M059J (cell line): ENCODE measurements around the gene NCBP2. TPM values are rescaled to one million over a fixed set of nuclear protein-coding genes. Genes with fewer than 3 reads are reported as not detected.

Experiments
- DNase-seq: peaks from one replicate; pipeline ENCODE4 v3.0.0-alpha.2; 2012; ENCODE audit warnings: low read depth
- total RNA-seq: library from RNA; depleted of rRNA; stranded (reverse); fragments of >200 nt; shearing (Covaris generic); gene quantifications from 2 replicates; pipeline ENCODE4 v1.2.3, GENCODE V29; 2014; rRNA removed

Gene NCBP2
- 62.5 and 95.5 TPM in 2 replicates for total RNA-seq

GRCh38 chr3:196942226-196942914 lies at the start of gene NCBP2:
NCBP2 (minus strand) TSS chr3:196942528; CDS start chr3:196942503, 25 bp downstream.
- peak; percentile 98 for DNase-seq

DNA sequence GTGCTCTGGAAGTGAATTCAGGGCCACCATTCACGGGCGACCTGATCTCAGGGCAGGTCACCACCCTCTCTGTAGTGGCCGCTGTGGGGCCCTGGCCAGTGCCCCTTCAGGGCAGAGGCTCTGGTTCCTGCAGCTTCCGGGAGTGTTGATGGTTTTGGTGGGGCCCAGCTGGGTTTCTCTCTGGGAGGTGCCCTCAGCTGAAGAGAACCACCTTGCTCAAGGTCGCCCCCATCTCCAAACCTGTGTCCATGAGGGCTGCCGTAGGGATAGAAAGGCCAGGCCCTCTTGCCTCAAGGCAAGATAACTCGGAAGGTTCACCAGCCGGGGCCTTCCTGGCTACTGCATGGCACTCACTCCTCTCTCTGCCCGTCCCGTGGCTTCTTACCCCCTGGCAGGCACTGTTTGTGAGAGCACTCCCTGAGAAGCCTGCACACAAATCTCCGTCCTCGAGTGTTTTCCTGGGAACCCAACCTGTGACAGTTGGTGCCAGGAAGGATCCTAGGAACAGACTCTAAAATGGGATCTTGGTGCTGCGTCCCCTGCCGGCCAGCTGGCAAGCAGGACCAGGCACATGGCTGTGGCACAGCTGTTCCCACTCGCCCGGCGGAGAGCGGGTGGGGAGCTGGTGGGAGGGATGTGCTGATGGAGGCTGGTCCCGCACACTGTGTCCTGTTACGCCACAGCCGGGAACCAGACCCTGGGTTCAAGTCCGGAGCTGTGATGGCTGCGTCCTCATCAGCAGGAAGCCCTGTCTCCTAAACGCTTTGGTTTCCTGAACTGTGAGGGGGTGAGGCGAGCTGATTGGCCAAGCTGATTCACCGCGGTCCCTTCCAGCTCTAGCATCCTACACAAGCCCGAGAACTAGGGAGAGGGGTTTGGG lies 49.5 kb upstream of the NCBP2 start:
- DNase-seq: no peak

DNA sequence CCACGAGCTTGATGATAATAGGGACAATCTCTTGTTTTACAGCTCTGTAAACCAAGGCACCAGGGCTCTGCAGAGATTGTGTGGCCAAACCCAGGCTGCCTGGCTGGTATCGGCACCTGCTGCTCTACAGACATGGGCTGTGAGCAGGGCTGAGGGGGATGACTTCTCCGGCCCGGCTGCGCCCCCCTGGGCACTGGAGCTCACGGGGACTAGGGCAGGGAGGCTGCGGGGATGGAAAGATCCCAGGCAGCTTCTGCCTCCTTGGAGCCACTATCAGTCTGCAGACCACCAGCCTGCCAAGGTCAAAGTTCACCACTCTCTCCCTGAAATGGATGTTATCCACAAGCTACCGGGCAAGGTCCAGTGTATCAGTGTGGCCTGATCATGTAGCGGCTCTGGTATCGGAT lies 48.3 kb upstream of the NCBP2 start:
- no peak for DNase-seq

DNA sequence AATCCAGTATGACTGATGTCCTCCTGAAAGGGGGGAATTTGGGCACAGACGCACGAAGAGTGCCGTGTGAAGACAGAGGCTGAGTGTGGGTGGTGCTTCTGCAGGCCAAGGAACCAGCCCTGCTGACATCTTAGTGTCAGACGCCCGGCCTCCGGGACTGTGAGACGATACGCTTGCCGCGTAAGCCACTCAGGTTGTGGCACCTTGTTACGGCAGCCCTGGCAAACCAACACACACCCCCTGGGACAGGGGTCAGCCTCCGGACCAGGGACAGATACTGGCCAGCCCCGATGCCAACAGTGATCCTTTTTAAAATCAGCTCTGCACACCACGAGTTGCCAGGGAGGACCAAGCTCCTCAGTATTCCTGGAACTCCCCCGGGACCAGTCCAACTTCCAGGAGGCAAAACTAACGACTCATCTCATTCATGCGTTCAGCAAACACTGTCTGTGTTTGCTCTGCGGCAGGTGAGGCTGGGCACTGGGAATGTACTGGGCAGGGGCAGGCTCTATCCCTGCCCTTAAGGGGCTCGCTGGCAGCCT lies 47.5 kb upstream of the NCBP2 start:
- no peak for DNase-seq

DNA sequence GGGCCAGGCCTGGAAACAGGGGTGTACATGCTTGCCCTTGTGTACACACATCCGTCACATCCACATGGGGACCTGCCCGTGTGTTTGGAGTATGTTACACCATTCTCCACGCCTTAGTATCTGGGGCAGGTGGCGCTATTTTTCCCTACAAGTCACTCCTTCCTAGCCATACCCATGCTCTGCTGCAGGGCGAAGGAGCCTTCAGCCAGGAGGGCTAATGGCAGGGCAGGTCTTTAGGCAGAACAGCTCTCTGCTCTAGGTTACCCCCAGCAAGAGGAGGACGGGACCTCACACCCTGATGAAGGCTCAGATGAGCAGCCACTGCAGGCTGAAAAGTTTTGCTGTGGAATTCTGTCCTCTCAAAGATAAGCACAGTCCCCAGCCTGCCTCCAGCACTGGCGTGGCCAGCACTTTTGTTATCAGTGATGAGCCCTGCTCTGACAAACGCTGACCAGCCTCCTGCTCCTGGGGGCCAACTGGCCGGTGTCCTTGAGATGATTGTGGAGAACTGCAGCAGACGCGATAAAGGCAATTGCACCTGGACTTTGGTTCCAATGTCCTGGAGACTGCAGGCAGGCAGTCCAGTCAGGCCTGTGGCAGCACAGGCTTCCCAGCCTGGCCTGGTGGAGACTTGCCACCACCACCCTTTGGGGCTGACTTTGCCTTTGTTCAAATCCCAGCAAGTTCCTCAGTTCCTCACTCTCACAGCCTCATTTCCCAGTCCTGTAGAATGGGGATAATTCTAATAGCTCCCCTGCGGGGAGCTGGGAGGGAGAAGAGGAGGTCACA lies 46.1 kb upstream of the NCBP2 start:
- DNase-seq: peak; percentile 24

DNA sequence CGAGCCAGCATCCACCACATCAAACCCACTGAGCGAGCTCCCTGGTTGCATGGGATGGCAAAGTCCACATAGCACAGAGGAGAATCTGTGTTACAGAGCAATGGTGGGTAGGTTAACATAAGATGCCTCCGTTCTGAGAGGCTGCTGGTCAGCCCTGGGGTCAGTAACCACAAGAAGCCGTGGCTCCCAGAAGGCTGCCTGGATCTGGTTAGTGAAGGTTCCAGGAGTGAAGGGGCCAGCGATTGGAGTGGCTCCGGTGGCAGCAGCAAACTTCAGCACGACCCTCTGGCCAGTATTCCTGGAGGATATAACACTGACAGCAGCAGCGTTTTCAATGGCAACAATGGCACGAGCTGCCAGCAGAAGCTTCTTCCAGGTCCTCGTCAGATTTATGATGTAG lies 44.7 kb upstream of the NCBP2 start:
- DNase-seq: no peak

- no peak for DNase-seq
Observed at GRCh38 chr3:196985954-196986885, 43.9 kb upstream of the NCBP2 start.

DNA sequence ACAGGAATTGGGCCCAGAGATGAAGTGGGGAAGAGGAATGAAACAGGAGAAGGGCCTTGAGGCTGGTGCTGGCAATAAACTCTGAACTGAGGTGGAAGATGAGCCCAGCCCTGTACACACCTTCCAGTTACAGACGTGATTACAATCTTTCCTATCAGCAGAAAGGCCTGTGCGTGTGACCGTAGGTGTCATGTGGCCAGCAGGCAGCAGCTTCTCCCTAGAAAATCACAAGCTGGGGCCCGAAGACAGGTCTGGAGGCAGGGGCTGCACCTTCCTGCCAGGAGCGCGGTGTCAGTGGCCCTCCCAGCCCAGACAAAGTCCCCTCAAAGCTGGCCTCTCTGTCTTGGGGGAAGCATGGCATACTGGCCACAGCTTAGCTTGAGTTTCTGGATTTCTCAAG lies 43.0 kb upstream of the NCBP2 start:
- DNase-seq: no peak

DNA sequence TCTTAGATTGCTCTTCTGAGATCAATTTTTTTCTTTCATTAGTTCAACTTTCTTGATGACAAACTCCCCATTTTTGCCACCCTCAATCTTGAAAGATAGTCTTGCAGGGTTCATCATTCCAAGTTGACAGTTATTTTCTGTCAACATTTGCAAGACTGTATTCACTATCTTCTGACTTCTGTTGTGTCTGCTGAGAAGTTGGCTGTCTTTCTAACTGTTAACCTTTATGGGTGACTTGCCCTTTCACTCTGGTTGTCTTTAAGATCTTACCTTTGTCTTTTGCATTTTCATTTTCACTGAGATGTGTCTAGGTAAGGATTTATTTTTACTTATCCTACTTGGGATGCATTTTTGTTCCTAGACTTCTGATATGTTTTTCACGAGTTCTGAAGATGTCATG lies 40.9 kb upstream of the NCBP2 start:
- no peak for DNase-seq

- no peak for DNase-seq
Observed at GRCh38 chr3:196981657-196982056, 39.3 kb upstream of the NCBP2 start.

DNA sequence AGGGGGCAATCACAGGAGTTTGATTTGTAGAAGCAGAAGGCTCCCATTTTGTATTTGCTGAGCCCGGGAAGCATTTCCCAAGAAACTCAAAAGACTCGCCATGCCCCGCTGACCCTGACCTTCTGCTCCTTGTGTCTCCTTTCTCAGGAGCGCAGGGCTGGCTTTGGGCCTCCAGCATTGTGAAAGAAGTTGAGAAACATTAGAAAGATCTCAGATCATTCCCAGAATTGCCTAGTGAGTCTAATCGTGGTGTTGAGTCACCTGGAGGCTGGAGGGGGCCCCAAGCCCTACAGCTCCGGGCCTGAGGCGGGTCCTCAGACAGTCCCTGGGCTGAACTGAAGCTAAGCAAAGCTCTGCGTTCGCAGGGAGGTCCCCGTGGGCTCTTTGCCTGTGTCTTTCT lies 37.2 kb upstream of the NCBP2 start:
- peak; percentile 21 for DNase-seq

- no peak for DNase-seq
Observed at GRCh38 chr3:196976941-196977340, 34.6 kb upstream of the NCBP2 start.

DNA sequence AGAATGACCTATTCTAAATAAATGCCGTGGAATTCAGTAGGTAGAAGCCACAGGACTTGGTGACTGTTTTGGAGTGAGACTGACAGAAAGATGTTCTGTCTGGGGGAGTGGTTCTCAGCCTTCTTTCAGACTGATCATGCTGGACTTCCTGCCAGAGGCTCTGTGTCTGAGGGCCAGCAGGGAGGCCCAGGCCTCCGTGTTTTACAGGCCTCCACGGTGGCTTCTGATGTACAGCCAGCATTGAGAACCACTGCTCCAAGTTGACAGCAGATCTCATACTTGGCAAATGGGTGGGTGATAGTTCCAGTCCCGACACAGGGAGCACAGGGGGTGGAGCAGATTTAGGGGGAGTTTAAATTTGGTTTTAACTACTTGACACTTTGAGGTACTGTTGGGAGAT lies 33.0 kb upstream of the NCBP2 start:
- no peak for DNase-seq

DNA sequence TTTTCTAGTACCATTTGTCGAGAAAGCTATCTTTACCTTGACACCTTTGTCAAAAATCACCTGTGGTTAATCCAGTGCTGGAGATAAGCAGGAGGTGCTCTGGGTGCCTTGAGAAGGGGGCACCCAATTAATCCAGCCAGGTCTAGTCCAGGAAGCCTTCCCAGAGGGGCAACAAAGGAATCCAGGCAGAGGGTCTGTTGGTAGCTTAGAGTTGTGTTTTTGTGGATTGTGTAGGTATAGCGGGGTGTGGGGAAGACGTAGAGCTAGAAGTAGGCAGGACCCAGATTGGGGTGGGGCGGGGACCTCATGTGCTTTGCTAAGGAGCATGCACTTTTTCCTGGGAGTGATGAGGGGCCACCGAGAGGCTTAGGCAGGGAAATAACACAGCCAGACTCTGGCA lies 32.3 kb upstream of the NCBP2 start:
- no peak for DNase-seq

- DNase-seq: peak; percentile 40
Observed at GRCh38 chr3:196971094-196971698, 28.9 kb upstream of the NCBP2 start.

GRCh38 chr3:196970547-196971093 lies 28.3 kb upstream of the NCBP2 start:
- no peak for DNase-seq

DNA sequence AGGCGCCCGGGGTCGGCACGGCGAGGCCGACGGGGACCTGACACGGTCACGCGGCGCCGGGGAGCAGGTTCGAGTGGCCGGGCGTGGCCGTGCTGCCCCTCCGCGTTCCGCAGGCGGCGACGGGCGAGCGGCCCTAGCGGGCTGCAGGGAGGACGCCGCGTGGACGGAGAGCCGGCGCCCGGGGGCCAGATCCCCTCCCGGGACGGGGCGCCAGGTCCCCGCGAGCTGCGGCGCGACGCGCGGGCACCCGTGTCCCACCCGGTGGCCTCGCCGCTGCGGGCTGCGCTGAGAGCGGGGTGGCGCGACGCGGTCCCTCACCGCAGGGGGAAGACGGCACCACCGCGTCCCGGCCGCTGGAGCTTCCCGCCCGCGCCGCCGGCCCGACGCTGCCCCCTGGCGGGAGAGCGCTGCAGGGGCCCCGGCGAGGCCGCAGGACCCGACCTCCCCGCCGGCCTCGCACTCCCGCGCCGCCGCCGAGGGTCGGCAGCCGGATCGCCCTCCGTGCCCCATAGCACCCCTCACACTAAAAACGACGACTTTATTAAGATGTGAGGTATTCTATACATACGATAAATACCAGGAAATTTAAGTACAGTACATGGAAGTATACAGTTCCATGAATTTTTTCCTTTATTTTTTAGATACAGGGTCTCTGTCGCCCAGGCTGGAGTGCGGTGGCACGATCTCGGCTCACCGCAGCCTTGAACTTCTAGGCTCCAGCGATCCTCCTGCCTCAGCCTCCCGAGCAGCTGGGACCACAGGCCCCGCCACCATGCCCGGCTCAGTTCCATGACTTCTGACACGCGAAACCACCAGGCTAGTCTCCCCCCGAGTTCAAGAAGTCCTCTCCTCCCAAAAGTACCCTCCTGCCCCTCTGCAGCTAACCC lies 27.6 kb upstream of the NCBP2 start:
- peak; percentile 58 for DNase-seq

GRCh38 chr3:196969134-196969659 lies 26.9 kb upstream of the NCBP2 start:
- peak; percentile 52 for DNase-seq
